ENCODE data around the gene FTMT. TPM values are rescaled to one million over a fixed set of nuclear protein-coding genes. Genes with fewer than 3 reads are reported as not detected.

Gene FTMT
- total and polyA plus RNA-seq, 2 of the 13 experiments (the other 11 are each of a cell fraction or from before 2014, with no cell fraction given), result not detected

- H3K4me2 ChIP-seq (ENCODE audit: low read depth, low read length), result no peak overlapping the region
- no peaks in the 10 kb centered on the region for H3K4me1 ChIP-seq (ENCODE audit: insufficient read depth, low read length)
- in situ Hi-C loops (cut with HindIII; ENCODE audit: extremely low pct_ligation_motif_present, low pct_unique_long_range_greater_than_20kb) (no loop called here), intact Hi-C loops (cut with micrococcal nuclease; ENCODE audit: unreplicated experiment) (no loop called here)
- no peak overlapping the region for H3K4me3 ChIP-seq (replicated peaks in 1 of 3; ENCODE audit: insufficient read depth in 1 of 3, low read depth in 2 of 3, low read length in 3 of 3)
- ChIA-PET POLR2A (no interaction called here), CTCF (ENCODE audit: low intra/inter-chr PET ratio, low total read pairs) (no interaction called here)
- no peaks in the 10 kb centered on the region for H3K79me2 ChIP-seq (ENCODE audit: insufficient read depth, low read length)
- H3K27ac ChIP-seq (ENCODE audit: extremely low read length, insufficient read depth, low read length), result no peak overlapping the region
- no peak overlapping the region for H2AFZ ChIP-seq (ENCODE audit: low read length)
- BruUV-seq (replicated peaks), result no TSS peak
- H3K27me3 ChIP-seq (ENCODE audit: control insufficient read depth in 1 of 2, insufficient read depth in 2 of 2, low read length in 2 of 2), result no peaks in the 10 kb centered on the region
- no peak for TF ChIP-seq ZFP91 (CRISPR knock-in tag; IDR thresholded peaks at IDR 0.05; ENCODE audit: borderline replicate concordance)
- ATAC-seq (no peak), FAIRE-seq (no peak), DNase-seq (ENCODE audit: low spot score) (no peak)
- H3K9ac ChIP-seq (ENCODE audit: insufficient read depth, low read depth, low read length), result no peak overlapping the region
- H4K20me1 ChIP-seq (ENCODE audit: insufficient read depth, low read length), result no peaks in the 10 kb centered on the region
- H3K36me3 ChIP-seq (replicated peaks in 1 of 2; ENCODE audit: control insufficient read depth in 1 of 2, insufficient read depth in 2 of 2, low read length in 2 of 2), result no peaks in the 10 kb centered on the region
- H3K9me3 ChIP-seq (ENCODE audit: low read length), result no peaks in the 10 kb centered on the region
Measured at GRCh38 chr5:121816164-121816563, 35.5 kb upstream of the FTMT start.

- ChIA-PET CTCF (ENCODE audit: low intra/inter-chr PET ratio, low total read pairs) (no interaction called here), POLR2A (no interaction called here)
- H3K4me1 ChIP-seq (ENCODE audit: insufficient read depth, low read length), result no peaks in the 10 kb centered on the region
- TF ChIP-seq CHD2 (IDR thresholded peaks at IDR 0.05; ENCODE audit: low read depth, low read length) (no peak), ZNF280B (CRISPR knock-in tag; IDR thresholded peaks at IDR 0.05; ENCODE audit: borderline replicate concordance) (no peak), ZNF574 (CRISPR knock-in tag; IDR thresholded peaks at IDR 0.05) (no peak), TOE1 (CRISPR knock-in tag; IDR thresholded peaks at IDR 0.05) (no peak)
- in situ Hi-C loops (cut with HindIII; ENCODE audit: extremely low pct_ligation_motif_present, low pct_unique_long_range_greater_than_20kb) (no loop called here), intact Hi-C loops (cut with micrococcal nuclease; ENCODE audit: unreplicated experiment) (no loop called here)
- ATAC-seq (no peak), DNase-seq (ENCODE audit: low spot score) (no peak), FAIRE-seq (no peak)
- no peak overlapping the region for H3K4me3 ChIP-seq (replicated peaks in 1 of 3; ENCODE audit: insufficient read depth in 1 of 3, low read depth in 2 of 3, low read length in 3 of 3)
- no peak overlapping the region for H3K9ac ChIP-seq (ENCODE audit: insufficient read depth, low read depth, low read length)
- BruUV-seq (replicated peaks), result no TSS peak
- WGBS (ENCODE audit: low lambda C conversion rate), result 0% methylated on average over 5 of the region's 5 CpGs
- H3K27me3 ChIP-seq (ENCODE audit: control insufficient read depth in 1 of 2, insufficient read depth in 2 of 2, low read length in 2 of 2), result no peaks in the 10 kb centered on the region
- H2AFZ ChIP-seq (ENCODE audit: low read length), result no peak overlapping the region
- H3K27ac ChIP-seq (ENCODE audit: extremely low read length, insufficient read depth, low read length), result no peak overlapping the region
- no peaks in the 10 kb centered on the region for H3K79me2 ChIP-seq (ENCODE audit: insufficient read depth, low read length)
- no peaks in the 10 kb centered on the region for H3K36me3 ChIP-seq (replicated peaks in 1 of 2; ENCODE audit: control insufficient read depth in 1 of 2, insufficient read depth in 2 of 2, low read length in 2 of 2)
- H4K20me1 ChIP-seq (ENCODE audit: insufficient read depth, low read length), result no peaks in the 10 kb centered on the region
- H3K9me3 ChIP-seq (ENCODE audit: low read length), result no peaks in the 10 kb centered on the region
- H3K4me2 ChIP-seq (ENCODE audit: low read depth, low read length), result no peak overlapping the region
Measured at GRCh38 chr5:121819682-121820261, 31.9 kb upstream of the FTMT start.
